Large intestine (tissue), 3 donors: Measurements from ENCODE around the gene LARGE2. TPM values are rescaled to one million over a fixed set of nuclear protein-coding genes. Genes with fewer than 3 reads are reported as not detected.

Experiments used
- DNase-seq, 2 donors: peaks; one replicate each; pipeline versions ENCODE4 v3.0.0 to v3.0.0-alpha.2; 2013
- H3K27ac ChIP-seq: one replicate; pipeline ENCODE4 v1.5.1; 2013; ENCODE audit warnings: low read length
- H3K27me3 ChIP-seq: 2 replicates; pipeline ENCODE4 v1.6.1; 2013; ENCODE audit warnings: low read length; ENCODE audit not compliant: control insufficient read depth, insufficient read depth
- H3K36me3 ChIP-seq: 2 replicates; pipeline ENCODE4 v1.6.1; 2013; ENCODE audit warnings: low read length; ENCODE audit not compliant: control insufficient read depth, insufficient read depth
- H3K4me1 ChIP-seq: one replicate; pipeline ENCODE4 v1.6.1; 2013; ENCODE audit warnings: low read length; ENCODE audit not compliant: control insufficient read depth, insufficient read depth
- H3K4me3 ChIP-seq: one replicate; pipeline ENCODE4 v1.5.1; 2013; ENCODE audit warnings: low read length
- H3K9me3 ChIP-seq: one replicate; pipeline ENCODE4 v1.6.1; 2013; ENCODE audit warnings: mild to moderate bottlenecking, low read depth, low read length, moderate library complexity; ENCODE audit not compliant: control insufficient read depth
- WGBS: methylation state at CpG from one replicate; pipeline ENCODE4 v1.1.5; 2013; ENCODE audit warnings: low lambda C conversion rate; ENCODE audit not compliant: insufficient coverage; 5-methylcytosine and 5-hydroxymethylcytosine counted together
- polyA plus RNA-seq: library from polyadenylated mRNA; unstranded; fragments of 120-200 nt; gene quantifications from one replicate; pipeline ENCODE4 v1.2.1, GENCODE V29; 2013

The LARGE2 gene
- polyA plus RNA-seq, 1 donor, result 3.6 TPM

DNA sequence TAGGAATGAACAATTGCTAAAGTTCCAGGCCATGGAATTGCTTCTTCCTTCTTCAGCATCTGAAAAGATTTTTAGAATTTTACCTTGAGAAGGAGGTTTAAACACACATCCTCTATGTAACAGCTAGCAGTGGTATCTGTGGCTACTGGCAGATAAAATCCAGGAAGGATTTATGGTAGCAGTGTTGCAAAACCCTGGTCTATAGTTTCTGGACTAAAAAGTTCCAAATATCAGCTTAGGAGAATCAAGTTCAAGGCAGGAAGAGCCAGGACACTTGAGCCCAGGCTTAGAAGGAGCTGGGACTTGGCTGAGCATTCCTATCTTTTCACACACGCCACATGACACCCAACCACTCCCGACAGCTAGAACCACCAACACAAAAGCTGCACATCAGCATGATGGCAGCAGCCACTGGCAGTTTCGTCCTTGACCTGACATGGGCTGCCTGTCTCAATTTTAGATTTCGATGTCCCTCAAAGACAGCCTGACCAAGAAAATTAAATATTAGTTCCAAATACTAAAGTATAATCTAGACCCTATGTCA, 14.1 kb downstream of the LARGE2 start:
- H3K36me3 ChIP-seq, result peaks cover 59% of the 10 kb centered on the region
- no CpG with 5 or more reads among the region's 4 CpGs for WGBS
- no peak for DNase-seq

DNA sequence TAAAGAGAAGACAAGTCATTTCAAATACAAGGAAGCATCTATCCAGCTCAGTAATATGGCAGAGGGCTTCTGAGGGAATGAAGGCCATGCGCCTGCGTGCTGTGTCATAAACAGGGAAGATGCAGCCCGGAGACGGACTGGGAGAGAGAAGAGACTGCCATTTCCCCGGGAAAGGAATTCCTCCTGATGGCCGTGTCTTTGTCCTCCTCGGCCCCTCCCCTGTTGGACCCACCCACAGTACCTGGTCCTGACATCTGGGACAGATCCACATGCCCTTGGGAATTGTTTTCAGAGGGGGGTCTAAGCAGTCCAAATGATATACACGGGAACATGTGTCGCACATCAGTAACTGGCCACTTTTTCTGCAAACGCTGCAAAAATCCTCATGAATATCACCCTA, 15.5 kb downstream of the LARGE2 start:
- 93% methylated on average over 2 of the region's 10 CpGs for WGBS
- peaks cover 57% of the 10 kb centered on the region for H3K36me3 ChIP-seq
- H3K4me3 ChIP-seq, result no peak overlapping the region
- no peaks in the 10 kb centered on the region for H3K4me1 ChIP-seq
- H3K27ac ChIP-seq, result no peak overlapping the region
- no peaks in the 10 kb centered on the region for H3K27me3 ChIP-seq
- DNase-seq, result no peak
- H3K9me3 ChIP-seq, result no peaks in the 10 kb centered on the region

More for the DNA sequence above, 14.1 kb downstream of the LARGE2 start:
- H3K9me3 ChIP-seq, result no peaks in the 10 kb centered on the region
- H3K4me1 ChIP-seq, result no peaks in the 10 kb centered on the region
- no peaks in the 10 kb centered on the region for H3K27me3 ChIP-seq
- H3K4me3 ChIP-seq, result no peak overlapping the region
- no peak overlapping the region for H3K27ac ChIP-seq

DNA sequence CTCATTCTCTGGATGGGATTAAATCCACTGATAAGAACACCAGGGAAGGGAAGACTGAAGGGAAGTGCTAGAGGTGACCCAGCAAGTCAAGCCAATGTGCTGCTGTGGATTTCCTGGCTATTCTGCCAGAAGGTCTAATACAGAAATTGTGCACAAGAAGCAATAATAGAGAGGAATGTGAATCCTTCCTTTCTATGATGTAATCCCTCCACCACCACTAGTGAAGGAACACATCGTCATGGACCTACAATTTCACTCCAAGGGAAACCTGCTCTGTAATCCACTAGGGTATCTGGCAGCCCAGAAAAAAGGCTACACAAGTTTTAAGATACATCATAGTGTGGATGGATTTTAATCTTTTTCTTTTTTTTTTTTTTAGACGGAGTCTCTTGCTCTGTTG, 17.4 kb downstream of the LARGE2 start:
- no CpG with 5 or more reads among the region's 2 CpGs for WGBS
- no peaks in the 10 kb centered on the region for H3K9me3 ChIP-seq
- no peak overlapping the region for H3K27ac ChIP-seq
- no peak overlapping the region for H3K4me3 ChIP-seq
- no peaks in the 10 kb centered on the region for H3K27me3 ChIP-seq
- no peak for DNase-seq
- H3K36me3 ChIP-seq, result peaks cover 45% of the 10 kb centered on the region
- H3K4me1 ChIP-seq, result no peaks in the 10 kb centered on the region

DNA sequence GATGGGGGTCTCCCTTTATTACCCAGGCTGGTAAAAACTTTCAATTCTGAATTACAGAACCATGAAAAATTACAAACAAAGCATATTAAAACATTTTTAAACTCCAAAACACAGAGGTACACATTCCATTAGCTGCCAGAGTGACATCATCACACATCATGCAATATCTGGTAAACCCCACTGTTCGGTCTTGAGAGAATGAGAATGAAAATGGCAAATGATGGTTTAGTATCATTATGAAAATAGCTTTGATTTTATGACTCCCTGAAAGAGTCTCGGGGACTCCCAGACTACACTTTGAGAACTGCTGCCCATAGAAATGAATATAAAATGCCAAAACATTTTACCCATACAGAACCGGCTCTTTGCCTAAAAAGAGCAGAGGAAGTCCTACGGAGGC, 18.8 kb downstream of the LARGE2 start:
- WGBS, result 100% methylated on average over 1 of the region's 4 CpGs
- no peaks in the 10 kb centered on the region for H3K9me3 ChIP-seq
- H3K27ac ChIP-seq, result no peak overlapping the region
- H3K36me3 ChIP-seq, result peaks cover 47% of the 10 kb centered on the region
- no peak overlapping the region for H3K4me3 ChIP-seq
- no peaks in the 10 kb centered on the region for H3K27me3 ChIP-seq
- no peak for DNase-seq
- no peaks in the 10 kb centered on the region for H3K4me1 ChIP-seq

DNA sequence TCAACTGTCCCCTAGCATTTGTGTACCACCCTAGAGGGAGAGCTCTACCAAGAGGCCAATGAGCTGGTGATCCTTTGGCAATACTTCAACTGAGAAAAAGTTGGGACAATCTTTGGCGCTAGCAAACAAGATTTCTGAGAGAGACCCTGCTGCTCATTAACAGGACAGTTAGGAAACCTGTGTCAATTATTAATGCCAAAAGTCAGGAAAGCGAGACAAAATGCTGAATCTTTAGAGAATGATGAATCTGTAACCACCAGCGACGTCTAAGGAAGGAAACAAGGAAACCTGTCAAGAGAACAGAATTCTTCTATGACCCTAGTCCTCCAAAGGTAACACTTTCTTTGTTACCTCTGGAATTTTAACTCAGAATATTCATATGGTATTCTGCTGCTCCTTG, 19.9 kb downstream of the LARGE2 start:
- no peak overlapping the region for H3K27ac ChIP-seq
- peaks cover 45% of the 10 kb centered on the region for H3K36me3 ChIP-seq
- H3K4me1 ChIP-seq, result no peaks in the 10 kb centered on the region
- no peaks in the 10 kb centered on the region for H3K9me3 ChIP-seq
- 100% methylated on average over 4 of the region's 4 CpGs for WGBS
- DNase-seq, result no peak
- no peak overlapping the region for H3K4me3 ChIP-seq
- no peaks in the 10 kb centered on the region for H3K27me3 ChIP-seq

DNA sequence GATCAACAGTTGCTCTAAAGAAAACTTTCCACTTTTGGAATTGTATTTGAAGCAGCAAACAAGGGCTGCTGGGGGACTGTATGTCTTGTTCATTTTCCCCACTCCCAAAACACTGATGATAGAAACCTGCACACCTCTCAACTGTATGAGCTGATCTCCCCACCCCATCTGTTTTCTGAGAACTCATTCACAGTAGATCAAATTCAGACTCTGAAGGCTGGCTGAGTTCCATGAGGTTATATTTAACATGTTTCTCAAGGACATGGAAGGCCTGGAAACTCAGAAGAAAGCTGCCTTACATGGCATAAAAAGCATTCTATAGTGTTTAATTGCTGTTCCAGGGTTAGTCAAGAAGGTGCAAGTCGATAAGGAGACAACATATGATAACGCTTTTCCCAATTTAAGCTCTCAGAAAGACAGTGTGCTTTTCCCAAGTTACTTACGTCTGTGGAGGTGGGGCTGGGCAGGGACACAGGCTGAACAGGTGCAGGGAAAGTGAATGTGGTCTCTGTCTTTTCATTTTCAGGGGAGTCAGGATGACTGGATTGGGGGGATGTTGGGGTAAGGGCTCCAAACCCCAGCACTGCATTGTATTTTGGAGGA, 23.0 kb downstream of the LARGE2 start:
- no peak overlapping the region for H3K4me3 ChIP-seq
- no peaks in the 10 kb centered on the region for H3K9me3 ChIP-seq
- peak overlapping the region; percentile 29 for H3K27ac ChIP-seq
- H3K4me1 ChIP-seq, result no peaks in the 10 kb centered on the region
- H3K36me3 ChIP-seq, result peaks cover 67% of the 10 kb centered on the region
- H3K27me3 ChIP-seq, result no peaks in the 10 kb centered on the region
- WGBS, result 100% methylated on average over 2 of the region's 3 CpGs
- DNase-seq, result no peak

DNA sequence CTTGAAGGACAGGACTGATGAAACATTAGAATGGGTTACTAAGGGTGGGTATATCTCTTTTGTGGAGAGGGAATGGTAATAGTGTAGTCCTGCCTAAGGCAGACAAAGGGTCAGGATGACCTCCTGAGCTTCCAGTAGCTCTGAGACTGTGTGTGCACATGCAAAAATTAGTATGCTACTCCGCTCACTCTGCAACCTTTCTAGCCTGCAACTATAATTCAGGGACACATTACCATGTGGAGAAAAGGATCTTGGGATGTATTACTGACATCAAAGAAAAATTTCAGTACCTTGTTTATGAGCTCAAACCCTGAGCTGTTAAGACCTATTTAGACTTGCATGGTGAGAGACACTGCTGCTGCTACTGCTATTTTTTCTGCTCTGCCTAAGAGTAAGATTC, 25.4 kb downstream of the LARGE2 start:
- H3K27ac ChIP-seq, result no peak overlapping the region
- DNase-seq, result no peak
- H3K36me3 ChIP-seq, result peaks cover 70% of the 10 kb centered on the region
- H3K9me3 ChIP-seq, result no peaks in the 10 kb centered on the region
- H3K4me1 ChIP-seq, result no peaks in the 10 kb centered on the region
- H3K27me3 ChIP-seq, result no peaks in the 10 kb centered on the region
- no peak overlapping the region for H3K4me3 ChIP-seq
- no CpG with 5 or more reads among the region's 1 CpG for WGBS

DNA sequence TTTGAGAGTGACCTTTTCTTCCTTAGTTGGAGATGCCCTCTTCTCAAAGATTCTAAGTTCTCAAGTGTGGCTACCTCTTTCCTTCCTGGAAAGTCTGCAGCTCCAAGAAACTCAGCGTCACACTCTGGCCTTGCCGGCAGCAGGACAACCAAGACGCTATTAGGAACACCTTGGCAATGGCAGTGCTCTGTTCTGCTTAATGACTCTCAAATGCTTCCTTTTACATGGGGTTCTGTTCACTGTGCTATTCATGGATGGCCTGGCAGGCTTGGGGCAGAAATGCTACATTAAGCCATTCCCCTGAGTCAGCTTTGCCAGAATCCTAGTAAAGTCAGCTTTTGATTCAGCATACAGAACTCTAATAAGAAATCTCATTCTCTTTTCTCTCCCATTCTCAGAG, 25.9 kb downstream of the LARGE2 start:
- Histone ChIP-seq H3K27me3 (no peaks in the 10 kb centered on the region), H3K27ac (no peak overlapping the region), H3K4me1 (no peaks in the 10 kb centered on the region), H3K9me3 (no peaks in the 10 kb centered on the region), H3K4me3 (no peak overlapping the region), H3K36me3 (peaks cover 74% of the 10 kb centered on the region)
- DNase-seq, result no peak
- WGBS, result no CpG with 5 or more reads among the region's 3 CpGs

DNA sequence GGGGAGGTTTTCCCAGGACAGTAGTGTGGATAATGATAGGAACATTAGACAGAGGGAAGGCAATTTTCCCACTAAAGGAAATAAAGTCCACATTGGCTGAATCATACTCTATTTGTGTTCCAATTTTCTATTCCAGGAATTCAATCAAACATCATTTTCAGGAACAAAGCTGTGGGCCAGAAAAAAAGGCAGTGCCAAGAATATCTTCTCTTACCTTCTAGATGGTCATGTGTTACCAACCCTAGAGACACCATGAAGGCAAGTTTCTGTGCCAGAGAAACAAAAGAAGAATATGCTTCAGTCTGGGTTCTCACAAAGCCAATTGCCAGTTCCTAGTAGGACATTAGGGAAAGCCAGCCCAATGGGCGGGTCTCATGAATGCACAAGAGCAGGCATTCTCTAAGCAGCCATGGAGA, 27.5 kb downstream of the LARGE2 start:
- no peak for DNase-seq
- no CpG with 5 or more reads among the region's 1 CpG for WGBS
- no peaks in the 10 kb centered on the region for H3K4me1 ChIP-seq
- H3K9me3 ChIP-seq, result no peaks in the 10 kb centered on the region
- H3K36me3 ChIP-seq, result peaks cover 69% of the 10 kb centered on the region
- H3K27me3 ChIP-seq, result no peaks in the 10 kb centered on the region
- no peak overlapping the region for H3K27ac ChIP-seq
- no peak overlapping the region for H3K4me3 ChIP-seq

DNA sequence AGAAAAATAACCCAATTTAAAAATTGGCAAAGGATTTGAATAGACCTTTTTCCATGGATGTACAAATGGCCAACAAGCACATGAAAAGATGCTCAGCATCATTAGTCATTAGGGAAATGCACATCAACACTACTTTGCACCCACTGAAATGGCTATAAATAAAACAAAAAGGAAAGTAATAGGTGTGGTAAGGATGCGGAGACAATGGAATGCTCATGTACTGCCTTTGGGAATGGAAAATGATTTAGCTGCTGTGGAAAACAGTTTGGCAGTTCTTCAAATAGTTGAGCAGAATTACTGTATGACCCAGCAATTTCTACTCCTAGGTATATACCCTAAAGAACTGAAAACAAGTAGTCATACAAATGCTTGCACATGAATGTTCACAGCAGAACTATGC, 37.4 kb downstream of the LARGE2 start:
- WGBS, result no CpG with 5 or more reads among the region's 1 CpG
- Histone ChIP-seq H3K27me3 (no peaks in the 10 kb centered on the region), H3K36me3 (peaks cover 12% of the 10 kb centered on the region), H3K9me3 (no peaks in the 10 kb centered on the region), H3K4me3 (no peak overlapping the region), H3K4me1 (no peaks in the 10 kb centered on the region), H3K27ac (no peak overlapping the region)
- no peak for DNase-seq
